ENCODE measurements around the gene TPCN1. TPM values are rescaled to one million over a fixed set of nuclear protein-coding genes. Genes with fewer than 3 reads are reported as not detected.

The TPCN1 gene
- total RNA-seq, 4 donors from 2014 or later, result 16.5 to 38.4 (median 28.8) TPM

DNA sequence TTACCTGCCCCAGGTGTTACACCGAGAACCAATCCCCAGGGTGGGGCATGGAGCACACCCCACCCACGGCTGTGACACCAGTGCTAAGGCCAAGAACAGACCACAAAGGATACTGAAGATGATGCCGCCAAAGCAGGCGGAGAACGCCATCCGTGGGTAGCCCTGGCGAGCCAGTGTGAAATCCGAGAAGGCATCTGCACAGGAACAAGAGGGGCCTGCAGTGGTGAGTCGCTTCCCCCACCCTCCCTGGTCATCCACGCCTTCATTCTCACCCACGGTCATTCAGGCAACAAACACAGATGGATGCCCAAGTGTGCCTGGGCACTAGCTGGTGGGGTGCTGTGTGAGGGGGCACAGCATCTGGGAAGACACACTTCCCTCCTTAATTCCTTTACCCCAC lies 85.1 kb downstream of the TPCN1 start:
- WGBS, 2 donors, result 70 to 87% methylated on average over 11 of the region's 11 CpGs
- no peak overlapping the region for H3K4me3 ChIP-seq (ENCODE audit: low read depth, poor library complexity, severe bottlenecking)
- intact Hi-C loops (cut with DNase I; ENCODE audit: low total_unique reads), result no loop called here
- DNase-seq (ENCODE audit: low spot score in 2 of 2), result no peak
- TF ChIP-seq POLR2A (IDR thresholded peaks at IDR 0.05), result no peak
- TF ChIP-seq, protein P1, sequence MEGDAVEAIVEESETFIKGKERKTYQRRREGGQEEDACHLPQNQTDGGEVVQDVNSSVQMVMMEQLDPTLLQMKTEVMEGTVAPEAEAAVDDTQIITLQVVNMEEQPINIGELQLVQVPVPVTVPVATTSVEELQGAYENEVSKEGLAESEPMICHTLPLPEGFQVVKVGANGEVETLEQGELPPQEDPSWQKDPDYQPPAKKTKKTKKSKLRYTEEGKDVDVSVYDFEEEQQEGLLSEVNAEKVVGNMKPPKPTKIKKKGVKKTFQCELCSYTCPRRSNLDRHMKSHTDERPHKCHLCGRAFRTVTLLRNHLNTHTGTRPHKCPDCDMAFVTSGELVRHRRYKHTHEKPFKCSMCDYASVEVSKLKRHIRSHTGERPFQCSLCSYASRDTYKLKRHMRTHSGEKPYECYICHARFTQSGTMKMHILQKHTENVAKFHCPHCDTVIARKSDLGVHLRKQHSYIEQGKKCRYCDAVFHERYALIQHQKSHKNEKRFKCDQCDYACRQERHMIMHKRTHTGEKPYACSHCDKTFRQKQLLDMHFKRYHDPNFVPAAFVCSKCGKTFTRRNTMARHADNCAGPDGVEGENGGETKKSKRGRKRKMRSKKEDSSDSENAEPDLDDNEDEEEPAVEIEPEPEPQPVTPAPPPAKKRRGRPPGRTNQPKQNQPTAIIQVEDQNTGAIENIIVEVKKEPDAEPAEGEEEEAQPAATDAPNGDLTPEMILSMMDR (IDR thresholded peaks at IDR 0.05), result no peak

- no peak for DNase-seq (ENCODE audit: low spot score in 2 of 2)
- H3K4me3 ChIP-seq (ENCODE audit: low read depth, poor library complexity, severe bottlenecking), result no peak overlapping the region
- intact Hi-C loops (cut with DNase I; ENCODE audit: low total_unique reads), result no loop called here
- TF ChIP-seq, protein P1 (IDR thresholded peaks at IDR 0.05), result no peak
- TF ChIP-seq POLR2A (IDR thresholded peaks at IDR 0.05), result no peak
- 100% methylated on average over 1 of the region's 1 CpG for WGBS, 2 donors
Observed at GRCh38 chr12:113310489-113310888, 89.2 kb downstream of the TPCN1 start.

- intact Hi-C loops (cut with DNase I; ENCODE audit: low total_unique reads), result no loop called here
- 60 to 65% methylated on average over 7 of the region's 7 CpGs for WGBS, 2 donors
- TF ChIP-seq, protein P1 (IDR thresholded peaks at IDR 0.05), result no peak
- no peak for TF ChIP-seq POLR2A (IDR thresholded peaks at IDR 0.05)
- no peak overlapping the region for H3K4me3 ChIP-seq (ENCODE audit: low read depth, poor library complexity, severe bottlenecking)
- no peak for DNase-seq (ENCODE audit: low spot score in 2 of 2)
Observed at GRCh38 chr12:113314121-113314529, 92.9 kb downstream of the TPCN1 start.

DNA sequence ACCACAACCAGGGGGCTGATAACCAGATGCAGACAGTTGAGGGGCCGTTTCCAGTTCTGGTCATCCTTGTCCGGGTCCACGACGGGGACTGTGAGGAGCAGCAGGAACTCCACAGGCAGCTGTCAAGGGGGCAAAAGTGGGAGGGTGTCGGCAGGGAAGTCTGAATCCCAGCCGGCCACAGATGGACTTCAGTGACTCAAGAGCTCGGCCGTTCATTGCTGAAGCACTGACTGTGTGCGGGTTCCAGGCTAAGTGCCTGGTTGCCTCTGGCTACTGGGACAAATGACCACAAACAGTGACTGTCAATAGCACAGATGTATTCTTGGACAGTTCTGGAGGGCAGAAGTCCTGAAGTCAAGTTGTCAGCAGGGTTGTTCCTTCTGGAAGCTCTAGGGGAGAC lies 94.1 kb downstream of the TPCN1 start:
- no peak overlapping the region for H3K4me3 ChIP-seq (ENCODE audit: low read depth, poor library complexity, severe bottlenecking)
- TF ChIP-seq, protein P1 (IDR thresholded peaks at IDR 0.05), result no peak
- TF ChIP-seq POLR2A (IDR thresholded peaks at IDR 0.05), result no peak
- intact Hi-C loops (cut with DNase I; ENCODE audit: low total_unique reads), result no loop called here
- DNase-seq (ENCODE audit: low spot score in 2 of 2), result no peak
- WGBS, 2 donors, result 80 to 86% methylated on average over 7 to 9 of the region's 9 CpGs

DNA sequence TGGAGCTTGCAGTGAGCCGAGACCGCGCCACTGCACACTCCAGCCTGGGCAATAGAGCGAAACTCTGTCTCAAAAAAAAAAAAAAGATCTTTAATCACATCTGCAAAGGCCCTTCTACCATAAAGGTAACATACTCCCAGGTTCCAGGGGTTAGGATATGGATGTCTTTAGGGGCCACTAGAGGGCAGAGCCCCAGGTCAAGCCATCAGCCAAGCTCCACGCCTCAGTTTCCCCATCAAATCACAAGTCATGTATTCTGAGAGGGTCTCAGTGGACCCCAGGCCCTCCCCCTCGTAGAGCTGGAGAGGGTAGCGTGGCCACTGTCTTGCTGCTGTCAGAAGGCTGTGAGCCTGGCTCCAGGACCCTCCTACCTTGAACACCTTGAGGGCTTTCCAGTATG lies 94.9 kb downstream of the TPCN1 start:
- TF ChIP-seq, protein P1 (IDR thresholded peaks at IDR 0.05), result no peak
- no peak for TF ChIP-seq POLR2A (IDR thresholded peaks at IDR 0.05)
- no peak for DNase-seq (ENCODE audit: low spot score in 2 of 2)
- intact Hi-C loops (cut with DNase I; ENCODE audit: low total_unique reads), result no loop called here
- 94 to 96% methylated on average over 7 of the region's 7 CpGs for WGBS, 2 donors
- H3K4me3 ChIP-seq (ENCODE audit: low read depth, poor library complexity, severe bottlenecking), result no peak overlapping the region

DNA sequence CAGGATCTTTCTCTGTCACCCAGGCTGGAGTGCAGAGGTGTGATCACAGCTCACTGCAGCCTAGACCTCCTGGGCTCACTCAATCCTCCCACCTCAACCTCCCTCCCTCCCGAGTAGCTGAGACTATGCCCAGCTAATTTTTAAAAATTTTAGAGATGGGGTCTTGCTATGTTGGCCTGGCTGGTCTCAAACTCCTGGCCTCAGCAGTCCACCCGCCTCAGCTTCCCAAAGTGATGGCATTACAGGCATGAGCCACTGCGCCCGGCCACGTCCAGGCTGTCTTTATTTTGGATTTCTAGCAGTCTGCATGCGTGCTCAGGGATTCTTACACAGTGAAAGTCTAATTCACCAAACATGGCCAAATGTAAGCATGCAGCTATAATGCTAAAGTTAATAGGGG lies 95.9 kb downstream of the TPCN1 start:
- DNase-seq (ENCODE audit: low spot score in 2 of 2), result no peak
- no peak for TF ChIP-seq POLR2A (IDR thresholded peaks at IDR 0.05)
- TF ChIP-seq, protein P1 (IDR thresholded peaks at IDR 0.05), result no peak
- intact Hi-C loops (cut with DNase I; ENCODE audit: low total_unique reads), result no loop called here
- WGBS, 2 donors, result 93 to 94% methylated on average over 6 of the region's 6 CpGs
- no peak overlapping the region for H3K4me3 ChIP-seq (ENCODE audit: low read depth, poor library complexity, severe bottlenecking)
